GM08714 (cell line): ENCODE measurements around the gene MTMR6.

Experiments used
- H3K4me3 ChIP-seq: fragments of 200-500 bp; sonication (Bioruptor generic); 2 replicates; pipeline ENCODE4 v1.5.1; 2014; ENCODE audit warnings: mild to moderate bottlenecking, low read length, inconsistent platforms
- ZNF274 ChIP-seq: IDR thresholded peaks from 2 replicates; pipeline ENCODE4 v1.6.1; 2012; ENCODE audit warnings: mild to moderate bottlenecking, low read depth, low read length

The MTMR6 gene

DNA sequence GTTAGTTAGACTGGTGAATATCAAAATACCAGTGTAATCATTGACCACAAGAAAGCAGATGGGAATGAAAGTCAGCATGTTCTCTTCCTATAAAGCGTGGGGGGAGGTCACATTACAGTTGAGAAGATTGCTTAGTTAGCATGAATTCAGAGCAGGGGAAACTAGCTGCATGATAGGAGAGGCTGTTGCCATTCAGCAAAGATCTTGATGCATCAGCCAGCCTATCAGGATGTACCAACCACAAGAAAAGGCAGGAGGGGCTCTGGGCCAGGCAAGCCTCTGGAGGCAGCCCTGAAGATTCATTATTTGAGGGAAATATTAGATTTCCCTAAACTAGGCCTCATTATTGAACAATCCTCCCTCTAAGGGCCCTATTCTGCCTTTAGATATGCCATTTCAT, 5.0 kb upstream of the MTMR6 start:
- TF ChIP-seq ZNF274 = no peak
- H3K4me3 ChIP-seq = no peak overlapping the region

DNA sequence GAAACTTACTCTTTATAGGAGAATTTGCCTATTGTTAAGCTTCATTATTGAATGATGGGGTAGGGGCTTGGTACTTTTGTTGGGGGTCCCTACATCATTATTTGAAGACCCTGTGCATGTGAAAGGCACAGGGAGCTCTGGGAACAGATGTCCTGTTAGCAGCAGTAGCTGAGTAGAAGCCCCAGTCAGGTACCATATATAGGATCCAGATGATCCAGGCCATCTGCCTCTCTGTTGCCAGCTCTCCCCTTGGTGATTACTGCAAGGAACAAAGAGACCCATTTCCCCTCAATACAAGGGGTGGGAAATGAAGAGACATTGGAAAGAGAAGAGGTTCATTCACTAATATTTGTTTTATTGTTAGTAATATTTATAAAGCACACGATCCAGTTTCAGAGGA, 4.4 kb upstream of the MTMR6 start:
- no peak for TF ChIP-seq ZNF274
- H3K4me3 ChIP-seq = no peak overlapping the region

DNA sequence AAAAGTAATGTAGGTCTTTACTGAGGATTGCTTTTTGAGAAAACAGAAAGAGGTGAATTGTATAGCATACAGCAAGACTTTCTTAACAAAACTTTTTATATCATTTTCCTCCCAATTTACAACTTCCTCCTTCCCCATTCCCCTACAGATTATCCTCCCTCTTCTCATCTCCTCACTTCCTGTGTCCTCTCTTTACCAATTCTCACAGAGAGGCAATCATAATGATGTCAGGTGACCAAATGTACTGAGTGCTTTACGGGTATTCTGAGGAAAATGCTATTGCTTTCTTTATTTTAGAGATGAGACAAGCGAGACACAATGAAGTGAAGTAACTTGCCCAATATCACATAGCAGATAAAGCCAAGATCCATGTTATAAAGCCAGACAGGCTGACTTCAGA, 1.7 kb upstream of the MTMR6 start:
- H3K4me3 ChIP-seq = no peak overlapping the region
- no peak for TF ChIP-seq ZNF274

DNA sequence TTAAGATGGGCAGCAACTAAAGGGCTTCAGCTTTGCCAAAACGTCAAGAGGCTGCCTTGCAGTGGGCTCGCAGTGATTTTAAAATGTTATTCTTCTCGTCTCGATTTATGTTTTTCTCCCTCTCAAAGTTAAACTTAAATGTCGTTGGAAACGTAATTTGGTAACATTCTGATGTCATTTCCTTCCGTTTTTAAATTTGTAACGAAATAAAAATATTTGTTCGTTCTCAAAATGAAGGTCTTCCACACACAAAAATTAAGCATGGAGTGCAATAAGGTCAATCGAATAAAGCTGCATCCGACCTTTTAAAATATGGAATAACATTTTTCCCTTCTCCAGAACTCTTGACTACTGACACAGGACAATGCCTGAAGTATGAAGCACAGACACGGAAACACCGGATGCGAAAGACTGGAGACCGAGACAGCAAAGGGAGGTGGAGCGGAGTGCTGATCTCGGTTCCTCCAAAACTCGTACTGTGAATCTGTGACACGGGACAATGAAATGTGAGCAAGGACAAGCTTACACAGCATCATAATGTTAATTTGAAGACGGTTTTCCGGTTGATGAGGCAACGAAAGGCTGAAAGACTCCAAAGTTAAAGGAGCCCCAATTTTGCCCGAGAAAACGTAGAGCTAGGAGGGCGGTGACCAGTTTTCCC, 850 bp downstream of the MTMR6 start:
- peak overlapping the region; percentile 95 for H3K4me3 ChIP-seq
- TF ChIP-seq ZNF274 = no peak

DNA sequence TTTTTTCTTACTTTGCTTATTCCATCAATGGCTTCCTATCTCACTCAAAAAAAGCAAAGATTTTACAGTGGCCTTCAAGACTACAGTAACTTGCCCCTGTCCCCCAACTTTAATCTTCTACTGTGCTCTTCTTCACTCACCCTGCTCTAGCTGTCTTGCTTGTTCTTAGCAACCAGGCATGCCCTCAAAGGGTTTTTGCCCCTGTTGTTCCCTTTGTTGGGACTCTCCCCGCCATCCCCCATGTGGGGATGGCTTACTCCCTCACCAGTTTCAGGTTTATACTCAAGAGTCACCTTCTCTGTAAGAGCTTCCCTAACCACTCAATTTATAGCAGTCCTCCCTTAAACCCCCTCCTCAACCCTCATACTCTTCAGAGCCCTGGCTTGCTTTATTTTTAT, 5.4 kb downstream of the MTMR6 start:
- TF ChIP-seq ZNF274 = no peak
- H3K4me3 ChIP-seq = no peak overlapping the region

DNA sequence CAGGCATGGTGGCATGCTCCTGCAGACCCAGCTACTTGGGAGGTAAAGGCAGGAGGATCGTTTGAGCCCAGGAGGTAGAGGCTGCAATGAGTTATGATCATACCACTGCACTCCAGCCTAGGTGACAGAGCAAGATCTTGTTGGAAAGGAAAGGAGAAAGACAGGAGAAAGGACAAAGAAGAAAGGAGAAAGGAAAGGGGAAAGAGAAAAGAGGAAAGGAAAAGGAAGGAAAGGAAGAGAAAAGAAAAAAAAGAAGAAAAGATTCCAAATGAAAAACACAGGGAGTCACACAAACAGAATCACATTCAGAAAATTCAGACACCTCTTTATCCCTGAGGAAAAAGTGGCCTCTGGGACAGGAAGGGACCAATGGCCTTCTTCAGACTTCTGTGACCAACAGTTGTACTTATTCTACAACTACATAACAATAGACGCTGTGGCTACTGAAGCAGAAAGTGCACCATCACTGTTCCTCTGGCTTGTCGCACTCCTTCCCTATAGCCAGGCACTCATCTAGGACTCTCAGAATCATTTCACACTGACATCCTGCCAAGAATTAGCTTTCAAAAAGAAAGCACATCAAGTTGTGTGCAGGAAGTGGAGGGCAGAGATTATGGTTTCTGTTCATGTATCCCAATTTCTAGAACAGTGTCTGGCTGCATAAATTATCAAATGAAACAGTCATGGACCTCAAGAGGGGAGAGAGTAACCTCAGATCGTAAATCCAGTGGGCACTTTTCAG, 5.9 kb downstream of the MTMR6 start:
- no peak for TF ChIP-seq ZNF274
- peak overlapping the region; percentile 21 for H3K4me3 ChIP-seq

DNA sequence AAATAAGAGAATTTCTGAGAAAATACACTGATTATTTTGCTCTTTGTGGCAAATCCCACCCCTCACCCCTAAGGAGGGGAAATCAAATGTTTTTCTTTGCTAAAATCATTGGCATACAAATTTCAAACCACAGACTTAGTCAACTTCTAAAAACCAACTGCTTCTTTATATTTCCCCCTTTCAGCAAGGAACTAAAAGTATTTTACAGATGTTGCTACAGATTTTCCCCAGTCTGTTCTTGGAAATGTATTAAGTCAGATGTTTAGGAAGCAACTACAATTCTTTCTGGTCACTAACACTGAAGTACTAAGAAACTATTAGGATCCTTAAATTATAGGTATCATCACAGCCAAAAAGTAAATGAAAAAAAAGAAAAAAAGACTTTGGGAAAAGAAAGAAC, 6.9 kb downstream of the MTMR6 start:
- H3K4me3 ChIP-seq = no peak overlapping the region
- no peak for TF ChIP-seq ZNF274

DNA sequence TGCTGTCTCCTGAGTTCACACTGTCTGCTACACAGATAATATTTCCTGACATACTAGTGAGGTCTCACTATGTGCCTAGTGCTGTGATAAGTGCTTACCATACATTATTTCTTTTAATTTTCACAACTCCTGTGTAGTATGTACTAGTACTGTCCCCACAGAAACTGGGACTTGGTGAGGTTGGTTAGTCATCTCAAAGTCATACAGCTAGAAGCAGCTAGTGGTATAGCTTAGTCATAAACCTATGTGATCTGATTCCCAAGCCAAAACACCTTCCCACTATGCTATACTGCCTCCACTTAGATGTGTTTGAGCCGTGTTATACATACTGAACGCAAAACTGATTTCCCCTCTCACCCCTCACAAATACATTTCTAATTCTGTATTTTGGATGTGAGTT, 10.5 kb downstream of the MTMR6 start:
- no peak for TF ChIP-seq ZNF274

DNA sequence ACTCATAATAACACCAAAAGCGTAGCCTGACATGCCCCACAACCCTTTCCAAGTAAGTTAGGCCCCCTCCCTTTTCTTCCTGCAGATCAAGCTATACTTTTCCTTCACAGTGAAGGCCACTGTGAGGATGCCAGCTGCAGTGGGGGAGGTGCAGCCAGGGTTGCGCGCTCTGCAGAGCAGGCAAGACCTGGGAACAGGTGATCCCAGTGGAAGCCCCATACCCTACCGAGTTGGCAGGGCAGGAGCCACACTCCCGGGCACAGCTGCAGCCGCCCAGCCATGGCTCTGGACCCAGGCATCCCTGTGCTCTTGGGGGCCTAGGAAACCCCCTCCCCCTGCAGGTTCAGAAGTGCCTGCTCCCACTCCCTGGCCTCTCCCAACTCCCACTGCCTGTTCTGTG, 18.7 kb downstream of the MTMR6 start:
- TF ChIP-seq ZNF274 = no peak
- no peak overlapping the region for H3K4me3 ChIP-seq

More for the DNA sequence above, 10.5 kb downstream of the MTMR6 start:
- no peak overlapping the region for H3K4me3 ChIP-seq

DNA sequence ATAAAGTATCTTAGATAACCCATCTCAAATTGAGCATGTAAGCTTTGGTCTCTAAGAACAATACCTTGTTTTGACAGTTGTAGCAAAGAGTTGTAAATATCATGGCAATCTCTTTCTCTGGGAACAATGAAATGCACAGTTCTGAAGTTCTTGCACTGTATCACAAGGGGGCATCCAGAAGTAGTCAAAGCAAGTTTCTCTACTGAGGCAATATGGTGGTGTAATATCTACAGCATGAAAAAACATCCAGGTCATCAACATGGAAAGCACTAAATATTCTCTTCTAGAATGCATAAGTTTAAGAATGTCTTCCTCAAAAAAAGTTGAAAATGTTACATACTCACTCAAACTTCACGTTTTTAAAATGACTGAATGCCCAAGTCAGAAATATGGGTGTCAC, 19.6 kb downstream of the MTMR6 start:
- no peak overlapping the region for H3K4me3 ChIP-seq
- no peak for TF ChIP-seq ZNF274

DNA sequence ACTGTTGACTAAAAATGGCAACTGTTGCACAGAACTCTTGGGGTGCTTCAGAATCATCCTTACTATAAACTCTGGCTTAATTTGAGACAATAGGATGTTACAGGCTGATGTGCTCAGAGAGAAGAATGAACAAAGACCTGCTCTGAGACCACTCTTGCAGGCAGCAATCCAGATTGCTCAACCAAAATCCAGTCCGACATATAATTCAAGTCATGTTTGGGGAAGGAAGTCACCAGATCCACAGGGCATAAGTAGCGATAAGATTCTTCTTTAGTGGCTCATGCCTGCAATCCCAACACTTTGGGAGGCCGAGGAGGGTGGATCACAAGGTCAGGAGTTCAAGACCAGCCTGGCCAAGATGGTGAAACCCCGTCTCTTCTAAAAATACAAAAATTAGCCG, 20.6 kb downstream of the MTMR6 start:
- H3K4me3 ChIP-seq = no peak overlapping the region
- TF ChIP-seq ZNF274 = no peak

DNA sequence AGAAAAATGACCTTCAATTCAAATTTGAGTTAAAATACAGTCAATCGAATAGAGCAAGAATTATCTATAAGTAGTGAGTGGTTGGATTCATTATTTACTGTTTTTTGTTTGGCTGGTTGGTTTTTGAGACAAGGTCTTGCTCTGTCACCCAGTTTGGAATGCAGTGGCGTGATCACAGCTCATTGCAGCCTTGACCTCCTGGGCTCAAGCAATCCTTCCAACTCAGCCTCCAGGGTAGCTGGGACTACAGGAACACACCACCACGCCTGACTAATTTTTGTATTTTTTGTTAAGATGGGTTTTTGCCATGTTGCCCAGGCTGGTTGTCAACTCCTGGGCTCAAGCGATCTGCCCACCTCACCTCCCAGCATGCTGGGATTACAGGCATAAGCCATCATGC, 25.0 kb downstream of the MTMR6 start:
- no peak for TF ChIP-seq ZNF274

DNA sequence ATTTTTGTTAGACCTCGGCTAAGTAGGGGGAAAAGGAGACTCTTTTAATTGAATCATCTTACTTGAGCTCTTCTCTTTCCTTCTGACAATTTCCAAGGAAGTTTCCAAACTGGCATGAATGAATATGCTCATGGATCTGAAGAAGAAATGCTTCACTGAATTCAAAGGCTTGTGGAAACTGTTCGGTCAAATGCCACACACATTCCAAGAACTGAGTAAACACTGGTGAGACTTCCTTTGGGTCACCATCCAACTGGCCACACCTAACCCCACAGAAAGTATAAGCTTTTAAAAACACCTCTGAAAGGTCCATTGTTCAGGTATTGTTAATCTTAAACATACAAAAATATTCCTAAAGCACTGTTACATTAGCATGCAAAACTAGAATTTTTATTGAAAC, 33.6 kb downstream of the MTMR6 start:
- TF ChIP-seq ZNF274 = no peak
- no peak overlapping the region for H3K4me3 ChIP-seq

More for the DNA sequence above, 25.0 kb downstream of the MTMR6 start:
- H3K4me3 ChIP-seq = no peak overlapping the region

DNA sequence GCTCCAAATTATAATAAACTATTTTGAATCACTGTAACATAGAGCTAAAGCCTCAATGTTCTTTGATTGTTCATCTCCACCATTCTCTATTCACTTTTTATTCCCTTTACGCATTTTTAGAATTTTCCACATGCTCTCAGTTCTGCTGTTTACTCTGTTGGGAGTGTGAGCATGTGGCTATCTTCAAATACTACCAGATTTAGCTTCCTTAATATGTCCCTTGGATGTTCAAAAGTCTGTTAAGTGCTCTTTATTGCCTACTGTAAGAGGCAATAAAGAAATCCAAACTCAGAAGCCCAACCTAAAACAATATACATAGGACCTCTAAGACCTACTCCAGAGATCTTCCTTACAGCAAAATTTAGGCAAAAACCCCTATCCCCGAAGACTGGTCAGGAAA, 34.5 kb downstream of the MTMR6 start:
- no peak for TF ChIP-seq ZNF274
- H3K4me3 ChIP-seq = no peak overlapping the region

DNA sequence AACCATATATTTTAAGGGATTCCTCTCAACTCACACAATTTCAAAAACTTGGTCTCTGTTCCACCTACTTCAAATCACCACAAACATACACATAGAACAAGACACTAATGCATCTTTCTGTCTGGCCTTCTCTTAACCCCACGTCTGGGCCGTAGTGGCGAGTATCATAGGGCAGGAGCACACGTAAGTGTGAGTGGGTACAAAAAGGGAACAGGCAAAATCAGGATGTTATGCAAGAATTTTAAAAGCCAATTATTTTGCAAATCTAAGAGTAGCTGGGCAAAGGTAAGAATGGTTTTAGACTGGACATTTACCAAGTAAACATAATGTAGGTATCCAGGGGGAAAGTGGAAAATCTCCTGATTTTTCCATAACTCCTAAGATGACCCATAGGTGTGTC, 35.1 kb downstream of the MTMR6 start:
- no peak overlapping the region for H3K4me3 ChIP-seq
- TF ChIP-seq ZNF274 = no peak
